ENCODE data around the gene OLIG1.

GRCh38 chr21:33096426-33096825 is 26.5 kb downstream of the OLIG1 start:
- TF ChIP-seq CTCF (conservative IDR thresholded peaks at IDR 0.05; ENCODE audit: low read length) = no peak
- no peak for TF ChIP-seq EZH2phosphoT487 (IDR thresholded peaks at IDR 0.05; ENCODE audit: borderline replicate concordance)

Measured in Loucy (cell line).